PC-3 (cell line): ENCODE data around the gene CDH4.

Experiments
- CTCF ChIP-seq: fragments of 300-600 bp; sonication (generic); conservative IDR thresholded peaks from 2 replicates; pipeline ENCODE4 v1.5.1; 2017; ENCODE audit warnings: antibody characterized with exemption, low read depth, mild to moderate bottlenecking, low read length
- EZH2phosphoT487 ChIP-seq: fragments of 300-600 bp; sonication (generic); IDR thresholded peaks from 2 replicates; pipeline ENCODE4 v1.6.1; 2018; ENCODE audit warnings: mild to moderate bottlenecking, antibody characterized with exemption, low read length, borderline replicate concordance

- TF ChIP-seq CTCF (no peak), EZH2phosphoT487 (no peak)
Measured at GRCh38 chr20:61482901-61483300, 230.8 kb downstream of the CDH4 start.
